PC-9 (cell line): Measurements from ENCODE around the gene RASAL2.

Experiments used
- CTCF ChIP-seq: fragments of 200-600 bp; sonication (generic); conservative IDR thresholded peaks from 2 replicates; pipeline ENCODE4 v1.6.1; 2017; ENCODE audit warnings: mixed run types, antibody characterized with exemption, mild to moderate bottlenecking, moderate library complexity
- EZH2 ChIP-seq: fragments of 200-600 bp; sonication (generic); IDR thresholded peaks from 2 replicates; pipeline ENCODE4 v1.8.0; 2017; ENCODE audit warnings: antibody characterized with exemption, low read depth

- TF ChIP-seq EZH2 (no peak), CTCF (no peak)
Measured at GRCh38 chr1:178486100-178487069, 392.5 kb downstream of the RASAL2 start.
